Activated CD4-positive, alpha-beta T cell treated with anti-CD3 and anti-CD28 coated beads, Interleukin-2, amount 10 ng/mL, durations not matched to agents 7 days and 5 days (primary cell): ENCODE data around the gene MLLT6. TPM values are rescaled to one million over a fixed set of nuclear protein-coding genes. Genes with fewer than 3 reads are reported as not detected.

Experiments
- CTCF ChIA-PET: fragments of 350-600 bp; sonication (Branson Sonifier 250); formaldehyde crosslinking; loops from one replicate; lab custom pipeline; 2021; ENCODE audit warnings: antibody characterized with exemption; lab: Charles Lee
- POLR2A ChIA-PET: fragments of 350-600 bp; sonication (Branson Sonifier 250); formaldehyde crosslinking; loops from one replicate; lab custom pipeline; 2021; ENCODE audit warnings: antibody characterized with exemption; lab: Charles Lee
- DNase-seq: peaks from one replicate; pipeline ENCODE4 v3.0.0-alpha.2; 2020
- H3K27ac Mint-ChIP-seq: one replicate; pipeline ENCODE4 v1.8.0; 2021; ENCODE audit warnings: mild to moderate bottlenecking, moderate library complexity, mixed read lengths
- H3K27me3 Mint-ChIP-seq: one replicate; pipeline ENCODE4 v1.8.0; 2021; ENCODE audit warnings: mixed read lengths
- H3K36me3 Mint-ChIP-seq: one replicate; pipeline ENCODE4 v1.8.0; 2021; ENCODE audit warnings: low read depth, mixed read lengths
- H3K4me1 Mint-ChIP-seq: one replicate; pipeline ENCODE4 v1.8.0; 2021; ENCODE audit warnings: mixed read lengths
- H3K4me3 Mint-ChIP-seq: one replicate; pipeline ENCODE4 v1.8.0; 2021; ENCODE audit warnings: mild to moderate bottlenecking, moderate library complexity, mixed read lengths
- H3K9me3 Mint-ChIP-seq: one replicate; pipeline ENCODE4 v1.8.0; 2021; ENCODE audit warnings: mixed read lengths
- total RNA-seq, 2 experiments: library from RNA; stranded (reverse); gene quantifications; one replicate each; pipeline ENCODE4 v1.2.3, GENCODE V29; 2021

MLLT6 gene
- total RNA-seq, 2 experiments from 2014 or later: 251 to 264 TPM

GRCh38 chr17:38745545-38745944 is 40.5 kb downstream of the MLLT6 start:
- Mint-ChIP-seq H3K27me3 (peaks cover 43% of the 10 kb centered on the region), H3K9me3 (no peaks in the 10 kb centered on the region), H3K4me3 (no peak overlapping the region), H3K36me3 (no peaks in the 10 kb centered on the region), H3K27ac (no peak overlapping the region), H3K4me1 (peaks cover 38% of the 10 kb centered on the region)
- ChIA-PET POLR2A (no interaction called here), CTCF (no interaction called here)
- DNase-seq: no peak

GRCh38 chr17:38746004-38746848 is 41.2 kb downstream of the MLLT6 start:
- peaks cover 50% of the 10 kb centered on the region for H3K27me3 Mint-ChIP-seq
- DNase-seq: no peak
- no peaks in the 10 kb centered on the region for H3K9me3 Mint-ChIP-seq
- ChIA-PET POLR2A (no interaction called here), CTCF (interaction anchor here (0.7 to 1.2 kb wide), 3 partner anchors 8 to 81 kb away, joined by 3 to 4 read pairs (median 3); no protein-coding TSS in a partner anchor)
- peak overlapping the region; percentile 49 for H3K4me3 Mint-ChIP-seq
- H3K27ac Mint-ChIP-seq: no peak overlapping the region
- no peaks in the 10 kb centered on the region for H3K36me3 Mint-ChIP-seq
- peaks cover 45% of the 10 kb centered on the region for H3K4me1 Mint-ChIP-seq

GRCh38 chr17:38746849-38747462 is 41.9 kb downstream of the MLLT6 start:
- H3K9me3 Mint-ChIP-seq: no peaks in the 10 kb centered on the region
- peaks cover 2% of the 10 kb centered on the region for H3K36me3 Mint-ChIP-seq
- H3K27me3 Mint-ChIP-seq: peaks cover 54% of the 10 kb centered on the region
- no peak for DNase-seq
- H3K4me1 Mint-ChIP-seq: peaks cover 49% of the 10 kb centered on the region
- ChIA-PET POLR2A (no interaction called here), CTCF (interaction anchor here (0.7 to 1.2 kb wide), 3 partner anchors 8 to 82 kb away, joined by 3 to 4 read pairs (median 3); no protein-coding TSS in a partner anchor)
- H3K4me3 Mint-ChIP-seq: peak overlapping the region; percentile 49
- H3K27ac Mint-ChIP-seq: no peak overlapping the region

- H3K4me3 Mint-ChIP-seq: peak overlapping the region; percentile 64
- H3K9me3 Mint-ChIP-seq: no peaks in the 10 kb centered on the region
- CTCF ChIA-PET: no interaction called here
- H3K27me3 Mint-ChIP-seq: peaks cover 54% of the 10 kb centered on the region
- POLR2A ChIA-PET: no interaction called here
- no peak for DNase-seq
- no peak overlapping the region for H3K27ac Mint-ChIP-seq
- peaks cover 45% of the 10 kb centered on the region for H3K4me1 Mint-ChIP-seq
- H3K36me3 Mint-ChIP-seq: peaks cover 4% of the 10 kb centered on the region
These were observed 42.5 kb downstream of the MLLT6 start for GRCh38 chr17:38747463-38748148.

GRCh38 chr17:38748149-38748891 is 43.2 kb downstream of the MLLT6 start, which contains the start of gene PCGF2:
Gene PCGF2 (minus strand): TSS chr17:38748336. CDS start chr17:38740402, 7,934 bp downstream.
- peaks cover 42% of the 10 kb centered on the region for H3K4me1 Mint-ChIP-seq
- peaks cover 54% of the 10 kb centered on the region for H3K27me3 Mint-ChIP-seq
- peaks cover 9% of the 10 kb centered on the region for H3K36me3 Mint-ChIP-seq
- H3K27ac Mint-ChIP-seq: no peak within 1 kb of the TSS
- peak within 1 kb of the TSS; percentile 64 for H3K4me3 Mint-ChIP-seq
- ChIA-PET POLR2A (no interaction called here), CTCF (no interaction called here)
- DNase-seq: no peak
- no peaks in the 10 kb centered on the region for H3K9me3 Mint-ChIP-seq

DNA sequence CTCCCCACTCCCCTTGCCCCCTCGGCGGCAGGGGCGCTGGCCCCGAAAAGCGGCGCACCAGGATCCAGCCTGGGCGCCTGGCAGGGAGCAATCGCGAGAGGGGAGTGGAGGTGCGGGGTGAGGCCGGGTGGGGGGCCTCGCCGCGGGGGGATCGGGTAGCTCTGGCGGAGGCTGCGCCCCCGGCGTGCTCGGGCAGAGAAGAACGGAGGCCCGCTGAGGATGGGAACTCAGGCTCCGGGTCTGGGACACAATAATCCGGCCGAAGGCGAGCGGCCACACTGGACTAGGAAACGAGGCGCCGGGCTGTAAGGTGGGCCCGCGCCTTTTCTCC is 43.8 kb downstream of the MLLT6 start:
- Mint-ChIP-seq H3K4me3 (peak overlapping the region; percentile 48), H3K36me3 (peaks cover 12% of the 10 kb centered on the region), H3K4me1 (peaks cover 44% of the 10 kb centered on the region), H3K9me3 (no peaks in the 10 kb centered on the region), H3K27ac (no peak overlapping the region), H3K27me3 (peaks cover 54% of the 10 kb centered on the region)
- POLR2A ChIA-PET: no interaction called here
- no peak for DNase-seq
- CTCF ChIA-PET: no interaction called here

DNA sequence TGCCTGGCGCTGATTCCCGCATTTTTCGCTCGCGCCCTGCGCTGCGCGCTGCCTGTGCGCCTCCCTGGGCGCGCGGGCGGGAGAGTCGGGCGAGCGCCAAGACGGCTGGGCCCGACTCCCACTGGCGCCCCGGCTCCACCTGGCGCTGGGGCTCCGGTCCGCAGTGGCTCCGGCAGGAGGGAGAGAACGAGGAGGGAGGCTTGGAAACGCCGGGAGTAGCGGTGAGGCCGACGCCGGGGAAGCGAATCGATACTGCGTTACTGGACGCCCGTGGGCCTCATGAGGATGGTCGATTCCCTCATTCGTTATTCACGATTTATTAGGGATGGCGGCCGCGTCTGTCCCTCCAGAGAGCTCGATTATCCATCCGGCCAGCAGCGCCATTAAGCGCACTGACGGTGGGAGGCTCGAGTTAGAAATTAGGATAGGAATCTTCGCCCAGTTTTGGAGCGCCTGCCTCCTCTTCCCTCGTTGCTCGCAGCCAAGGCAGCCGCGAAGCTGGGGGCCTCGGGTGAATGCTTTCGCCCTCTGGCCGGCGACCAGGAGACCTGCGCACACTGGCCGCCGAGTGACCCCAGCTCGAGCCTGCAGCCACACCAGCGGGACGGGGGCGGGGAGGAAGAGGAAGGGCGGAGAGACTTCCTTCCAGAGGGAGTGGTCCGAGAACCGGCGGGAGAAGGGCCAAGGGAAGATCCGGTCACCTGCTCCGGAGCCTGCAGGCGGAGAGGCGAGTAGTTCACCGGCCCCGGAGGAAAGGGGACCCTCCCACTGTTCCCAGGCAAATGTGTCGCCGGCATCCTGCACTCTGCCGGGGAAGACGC is 44.4 kb downstream of the MLLT6 start:
- ChIA-PET CTCF (interaction anchor here (0.6 to 0.8 kb wide), 2 partner anchors 11 to 187 kb away, joined by 3 to 4 read pairs; no protein-coding TSS in a partner anchor), POLR2A (no interaction called here)
- Mint-ChIP-seq H3K9me3 (no peaks in the 10 kb centered on the region), H3K27ac (no peak overlapping the region), H3K4me3 (peak overlapping the region; percentile 48), H3K4me1 (peaks cover 48% of the 10 kb centered on the region), H3K27me3 (peaks cover 54% of the 10 kb centered on the region), H3K36me3 (peaks cover 14% of the 10 kb centered on the region)
- DNase-seq: no peak

GRCh38 chr17:38750044-38750311 is 44.9 kb downstream of the MLLT6 start:
- ChIA-PET CTCF (interaction anchor here (0.8 kb wide), 1 partner anchor 10 kb away, joined by 3 read pairs; no protein-coding TSS in a partner anchor), POLR2A (no interaction called here)
- H3K27ac Mint-ChIP-seq: no peak overlapping the region
- no peaks in the 10 kb centered on the region for H3K9me3 Mint-ChIP-seq
- H3K4me3 Mint-ChIP-seq: peak overlapping the region; percentile 8
- H3K27me3 Mint-ChIP-seq: peaks cover 51% of the 10 kb centered on the region
- peaks cover 51% of the 10 kb centered on the region for H3K4me1 Mint-ChIP-seq
- H3K36me3 Mint-ChIP-seq: peaks cover 18% of the 10 kb centered on the region
- no peak for DNase-seq

GRCh38 chr17:38750312-38751121 is 45.4 kb downstream of the MLLT6 start:
- Mint-ChIP-seq H3K4me1 (peaks cover 51% of the 10 kb centered on the region), H3K27ac (peak overlapping the region; percentile 98), H3K4me3 (peak overlapping the region; percentile 96), H3K9me3 (no peaks in the 10 kb centered on the region), H3K27me3 (peaks cover 46% of the 10 kb centered on the region), H3K36me3 (peaks cover 18% of the 10 kb centered on the region)
- POLR2A ChIA-PET: no interaction called here
- DNase-seq: no peak
- CTCF ChIA-PET: interaction anchor here (0.7 to 1.5 kb wide), 2 partner anchors 15 to 119 kb away, joined by 3 to 4 read pairs; partner anchors contain the start of gene LASP1

GRCh38 chr17:38751144-38751807 is 46.2 kb downstream of the MLLT6 start:
- CTCF ChIA-PET: interaction anchor here (0.6 to 1.5 kb wide), 8 partner anchors 16 to 214 kb away, joined by 3 to 4 read pairs (median 3); partner anchors contain the start of gene LASP1
- Mint-ChIP-seq H3K4me1 (peaks cover 52% of the 10 kb centered on the region), H3K27ac (peak overlapping the region; percentile 98), H3K27me3 (peaks cover 39% of the 10 kb centered on the region), H3K9me3 (no peaks in the 10 kb centered on the region), H3K4me3 (peak overlapping the region; percentile 96), H3K36me3 (peaks cover 26% of the 10 kb centered on the region)
- POLR2A ChIA-PET: no interaction called here
- DNase-seq: no peak
